AML-193 (cell line): ENCODE results near the gene GAR1.
"Not testable (repeated sequence)": the region's sequence is repeated elsewhere in the genome, so short reads cannot be mapped to it uniquely, and the experiment has no call there.

Source experiments
- DNase-seq, 2 experiments: peaks; one replicate each; lab custom pipeline; 2025; lab: John Stamatoyannopoulos, UW

The GAR1 gene

GRCh38 chr4:109815151-109816081 is at the start of gene GAR1:
Gene GAR1, plus strand, starts transcription at chr4:109815762. Its CDS starts 403 bp downstream, at chr4:109816165.
- peak; percentile 94 to 96 for DNase-seq

GRCh38 chr4:109782092-109782491 is 33.5 kb upstream of the GAR1 start:
- not testable (repeated sequence) for DNase-seq

- DNase-seq, result no peak
These were observed 28.7 kb upstream of the GAR1 start for GRCh38 chr4:109786846-109787245.

- no peak for DNase-seq
These were observed 27.8 kb upstream of the GAR1 start for GRCh38 chr4:109787807-109788206.

GRCh38 chr4:109795059-109795458 is 20.5 kb upstream of the GAR1 start:
- no peak for DNase-seq

GRCh38 chr4:109798866-109799265 is 16.7 kb upstream of the GAR1 start:
- DNase-seq, result no peak

- DNase-seq, result no peak
These were observed 14.3 kb upstream of the GAR1 start for GRCh38 chr4:109801099-109801789.

- DNase-seq, result no peak
These were observed 13.7 kb upstream of the GAR1 start, which contains the start of gene CFI for GRCh38 chr4:109801895-109802319. Gene CFI, minus strand, starts transcription at chr4:109801999. Its CDS starts 28 bp downstream, at chr4:109801971.

GRCh38 chr4:109803924-109804571 is 11.5 kb upstream of the GAR1 start:
- peak; percentile 48 to 60 for DNase-seq

GRCh38 chr4:109809655-109810054 is 5.9 kb upstream of the GAR1 start:
- DNase-seq, result no peak

GRCh38 chr4:109810552-109811387 is 4.8 kb upstream of the GAR1 start:
- no peak for DNase-seq

GRCh38 chr4:109811707-109812106 is 3.9 kb upstream of the GAR1 start:
- no peak for DNase-seq

GRCh38 chr4:109816082-109816442 is 500 bp downstream of the GAR1 start:
- DNase-seq, result no peak

- DNase-seq, result no peak
These were observed 1.3 kb downstream of the GAR1 start for GRCh38 chr4:109816894-109817293.

- DNase-seq, result no peak
These were observed 2.7 kb downstream of the GAR1 start for GRCh38 chr4:109818268-109818667.

GRCh38 chr4:109820563-109820962 is 5.0 kb downstream of the GAR1 start:
- no peak for DNase-seq

GRCh38 chr4:109821185-109821584 is 5.6 kb downstream of the GAR1 start:
- DNase-seq, result no peak

GRCh38 chr4:109826719-109827118 is 11.2 kb downstream of the GAR1 start:
- DNase-seq, result peak; percentile 55 to 65

GRCh38 chr4:109827672-109828071 is 12.1 kb downstream of the GAR1 start, which contains the start of gene RRH:
Gene RRH, plus strand, starts transcription at chr4:109827972. Its CDS starts 56 bp downstream, at chr4:109828028.
- no peak for DNase-seq

- no peak for DNase-seq
These were observed 18.2 kb downstream of the GAR1 start for GRCh38 chr4:109833756-109834155.

- no peak for DNase-seq
These were observed 21.4 kb downstream of the GAR1 start for GRCh38 chr4:109836985-109837384.
